GM23338 (cell line): Measurements from ENCODE around the gene COPS6. TPM values are rescaled to one million over a fixed set of nuclear protein-coding genes. Genes with fewer than 3 reads are reported as not detected.

Experiments used
- ATAC-seq: fragments of 200-7000 bp; cut with Tn5 transposase; 3 replicates; pipeline ENCODE4 v1.9.1; 2020
- DNase-seq: peaks from one replicate; pipeline ENCODE4 v3.0.0-alpha.2; 2015; ENCODE audit warnings: low spot score
- H2AFZ ChIP-seq: fragments of 200-600 bp; sonication (generic); 2 replicates; pipeline ENCODE4 v1.8.0; 2016; ENCODE audit warnings: antibody characterized with exemption, mild to moderate bottlenecking, moderate library complexity
- H3F3A ChIP-seq: fragments of 200-600 bp; sonication (generic); replicated peaks from 2 replicates; pipeline ENCODE4 v1.8.0; 2017; ENCODE audit warnings: antibody characterized with exemption, mixed run types, low read depth
- H3K27ac ChIP-seq: fragments of 200-600 bp; sonication (generic); 2 replicates; pipeline ENCODE4 v1.6.1; 2016; ENCODE audit warnings: low read depth
- H3K27me3 ChIP-seq: fragments of 200-600 bp; sonication (generic); 2 replicates; pipeline ENCODE4 v1.8.0; 2016; ENCODE audit warnings: mild to moderate bottlenecking, mixed run types, moderate library complexity; ENCODE audit not compliant: insufficient read depth
- H3K36me3 ChIP-seq: fragments of 200-600 bp; sonication (generic); 2 replicates; pipeline ENCODE4 v1.8.0; 2016; ENCODE audit warnings: mild to moderate bottlenecking; ENCODE audit not compliant: insufficient read depth
- H3K4me1 ChIP-seq: fragments of 200-600 bp; sonication (generic); 2 replicates; pipeline ENCODE4 v1.8.0; 2016; ENCODE audit warnings: mild to moderate bottlenecking, moderate library complexity; ENCODE audit not compliant: insufficient read depth
- H3K4me2 ChIP-seq: fragments of 200-600 bp; sonication (generic); 2 replicates; pipeline ENCODE4 v1.7.1; 2017; ENCODE audit warnings: mixed run types
- H3K4me3 ChIP-seq: fragments of 200-600 bp; sonication (generic); 2 replicates; pipeline ENCODE4 v1.6.1; 2016; ENCODE audit warnings: mixed run types
- H3K79me2 ChIP-seq: fragments of 200-600 bp; sonication (generic); replicated peaks from 2 replicates; pipeline ENCODE4 v1.8.0; 2017; ENCODE audit warnings: mild to moderate bottlenecking; ENCODE audit not compliant: insufficient read depth
- H3K9me2 ChIP-seq: fragments of 200-600 bp; sonication (generic); 2 replicates; pipeline ENCODE4 v1.8.0; 2017; ENCODE audit not compliant: insufficient read depth
- H4K20me1 ChIP-seq: fragments of 200-600 bp; sonication (generic); replicated peaks from 2 replicates; pipeline ENCODE4 v1.8.0; 2017; ENCODE audit warnings: mild to moderate bottlenecking; ENCODE audit not compliant: insufficient read depth
- H3K27ac Mint-ChIP-seq: 2 replicates; pipeline ENCODE4 v1.8.0; 2020; ENCODE audit warnings: inconsistent platforms, mild to moderate bottlenecking, moderate library complexity, mixed read lengths
- H3K27me3 Mint-ChIP-seq: 3 replicates; pipeline ENCODE4 v1.8.0; 2022; ENCODE audit warnings: low read depth, mild to moderate bottlenecking, moderate library complexity, mixed read lengths, inconsistent platforms; ENCODE audit not compliant: insufficient read depth, poor library complexity
- H3K36me3 Mint-ChIP-seq: 3 replicates; pipeline ENCODE4 v1.8.0; 2021; ENCODE audit warnings: low read depth, mild to moderate bottlenecking, inconsistent platforms, moderate library complexity, mixed read lengths
- H3K4me1 Mint-ChIP-seq: 3 replicates; pipeline ENCODE4 v1.8.0; 2020; ENCODE audit warnings: mild to moderate bottlenecking, inconsistent platforms, mixed read lengths
- H3K4me3 Mint-ChIP-seq: 3 replicates; pipeline ENCODE4 v1.8.0; 2021; ENCODE audit warnings: moderate library complexity, mild to moderate bottlenecking, inconsistent platforms, mixed read lengths
- H3K9me3 Mint-ChIP-seq: 3 replicates; pipeline ENCODE4 v1.8.0; 2020; ENCODE audit warnings: moderate library complexity, mild to moderate bottlenecking, inconsistent platforms, mixed read lengths
- EZH2 ChIP-seq: fragments of 200-600 bp; sonication (generic); IDR thresholded peaks from one replicate; pipeline ENCODE4 v1.8.0; 2017; ENCODE audit warnings: antibody characterized with exemption, mild to moderate bottlenecking, low read depth; ENCODE audit not compliant: unreplicated experiment
- EZH2phosphoT487 ChIP-seq: fragments of 200-600 bp; sonication (generic); IDR thresholded peaks from one replicate; pipeline ENCODE4 v1.8.1; 2018; ENCODE audit warnings: antibody characterized with exemption; ENCODE audit not compliant: unreplicated experiment
- JUNB ChIP-seq: IDR thresholded peaks from one replicate; pipeline ENCODE4 v1.6.1; 2016; ENCODE audit warnings: antibody characterized with exemption; ENCODE audit not compliant: unreplicated experiment
- NANOG ChIP-seq: IDR thresholded peaks from 2 replicates; pipeline ENCODE4 v1.6.1; 2016; ENCODE audit warnings: antibody characterized with exemption, borderline replicate concordance
- POLR2AphosphoS5 ChIP-seq: IDR thresholded peaks from 2 replicates; pipeline ENCODE4 v1.6.1; 2016; ENCODE audit warnings: antibody characterized with exemption, low read depth
- STAT1 ChIP-seq: IDR thresholded peaks from one replicate; pipeline ENCODE4 v1.6.1; 2016; ENCODE audit warnings: antibody characterized with exemption; ENCODE audit not compliant: unreplicated experiment
- ZNF114 ChIP-seq: fragments of 250-450 bp; sonication (Bioruptor Pico); IDR thresholded peaks from 2 replicates; pipeline ENCODE4 v1.5.0; 2020; ENCODE audit warnings: mild to moderate bottlenecking, moderate library complexity
- polyA plus RNA-seq: library from polyadenylated mRNA; unstranded; fragments of >200 nt; fragmentation: Nextera tagmentation; extraction: Ambion mirVana; gene quantifications from 2 replicates; pipeline ENCODE4 v1.2.1, GENCODE V29; 2016
- total RNA-seq: library from RNA; depleted of rRNA; stranded (reverse); fragments of >200 nt; shearing (Covaris generic); gene quantifications from 2 replicates; pipeline ENCODE4 v1.2.3, GENCODE V29; 2014
- TF ChIP-seq, protein P1 (sequence below): IDR thresholded peaks from 2 replicates; pipeline ENCODE4 v1.6.1; 2016; ENCODE audit warnings: antibody characterized with exemption
- TF ChIP-seq, protein P2 (sequence below): IDR thresholded peaks from one replicate; pipeline ENCODE4 v1.6.1; 2018; ENCODE audit warnings: antibody characterized with exemption; ENCODE audit not compliant: unreplicated experiment

The COPS6 gene
- total and polyA plus RNA-seq, 2 experiments from 2014 or later, result 89.8 to 198 TPM

DNA sequence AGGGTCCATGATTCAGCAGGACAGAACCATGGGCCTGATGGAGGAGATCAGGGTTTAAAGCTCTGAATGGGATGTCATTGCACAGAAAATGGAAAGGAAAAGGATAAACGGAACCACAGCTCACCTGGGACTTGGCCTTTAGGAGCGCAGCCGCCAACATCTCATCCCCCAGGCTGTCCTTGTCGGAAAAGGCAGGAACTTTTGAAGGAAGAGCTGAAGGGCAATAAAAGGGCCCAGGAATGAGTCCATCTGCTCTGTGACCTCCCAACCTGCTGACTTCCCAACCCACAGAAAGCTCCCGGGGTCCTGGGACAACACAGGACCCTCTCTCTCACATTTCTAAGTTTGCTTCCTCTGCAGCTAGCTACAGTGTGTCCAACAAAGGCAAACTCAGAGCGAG is 13.4 kb upstream of the COPS6 start:
- Histone ChIP-seq H3K79me2 (peaks cover 61% of the 10 kb centered on the region), H3K4me1 (peaks cover 7% of the 10 kb centered on the region; the same call in 1 of the 2 replicates), H3K9me2 (no peaks in the 10 kb centered on the region), H4K20me1 (peaks cover 22% of the 10 kb centered on the region), H3F3A (peaks cover 54% of the 10 kb centered on the region), H3K4me2 (no peak overlapping the region), H2AFZ (no peak overlapping the region), H3K36me3 (peaks cover 95% of the 10 kb centered on the region), H3K27me3 (0 out of 2 replicates have a peak, but pooled peaks cover 4% of the 10 kb centered on the region), H3K27ac (no peak overlapping the region), H3K4me3 (no peak overlapping the region)
- TF ChIP-seq STAT1, result no peak
- TF ChIP-seq EZH2, result no peak
- TF ChIP-seq, protein P1, sequence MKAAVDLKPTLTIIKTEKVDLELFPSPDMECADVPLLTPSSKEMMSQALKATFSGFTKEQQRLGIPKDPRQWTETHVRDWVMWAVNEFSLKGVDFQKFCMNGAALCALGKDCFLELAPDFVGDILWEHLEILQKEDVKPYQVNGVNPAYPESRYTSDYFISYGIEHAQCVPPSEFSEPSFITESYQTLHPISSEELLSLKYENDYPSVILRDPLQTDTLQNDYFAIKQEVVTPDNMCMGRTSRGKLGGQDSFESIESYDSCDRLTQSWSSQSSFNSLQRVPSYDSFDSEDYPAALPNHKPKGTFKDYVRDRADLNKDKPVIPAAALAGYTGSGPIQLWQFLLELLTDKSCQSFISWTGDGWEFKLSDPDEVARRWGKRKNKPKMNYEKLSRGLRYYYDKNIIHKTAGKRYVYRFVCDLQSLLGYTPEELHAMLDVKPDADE, result no peak
- Mint-ChIP-seq H3K4me3 (no peak overlapping the region; the same call in 2 of the 3 replicates), H3K9me3 (peaks cover 73% of the 10 kb centered on the region), H3K27me3 (peaks cover 26% of the 10 kb centered on the region), H3K27ac (no peak overlapping the region), H3K36me3 (peaks cover 99% of the 10 kb centered on the region), H3K4me1 (peaks cover 8% of the 10 kb centered on the region; the same call in 2 of the 3 replicates)
- DNase-seq (no peak), ATAC-seq (no peak)

DNA sequence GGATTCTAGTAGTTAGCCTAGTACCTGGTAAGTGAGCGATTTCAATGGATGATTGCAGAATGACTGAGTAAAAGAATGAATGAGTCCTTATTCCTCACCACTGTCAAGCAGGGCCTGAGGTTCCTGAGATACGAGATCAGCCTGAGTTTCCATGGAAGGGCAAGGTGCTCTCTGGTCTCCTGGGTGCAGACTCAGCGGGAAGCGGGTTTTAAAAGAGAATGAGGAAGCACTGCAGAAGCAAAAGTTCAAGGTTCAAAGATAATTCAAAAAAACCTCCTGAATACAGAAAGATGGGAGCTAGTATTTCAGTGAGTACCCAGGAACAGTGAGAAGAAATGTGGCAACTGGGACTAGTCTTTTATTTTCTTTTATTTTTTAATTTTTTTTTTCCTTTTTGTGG is 11.6 kb upstream of the COPS6 start:
- H3K9me3 Mint-ChIP-seq, result peaks cover 58% of the 10 kb centered on the region

DNA sequence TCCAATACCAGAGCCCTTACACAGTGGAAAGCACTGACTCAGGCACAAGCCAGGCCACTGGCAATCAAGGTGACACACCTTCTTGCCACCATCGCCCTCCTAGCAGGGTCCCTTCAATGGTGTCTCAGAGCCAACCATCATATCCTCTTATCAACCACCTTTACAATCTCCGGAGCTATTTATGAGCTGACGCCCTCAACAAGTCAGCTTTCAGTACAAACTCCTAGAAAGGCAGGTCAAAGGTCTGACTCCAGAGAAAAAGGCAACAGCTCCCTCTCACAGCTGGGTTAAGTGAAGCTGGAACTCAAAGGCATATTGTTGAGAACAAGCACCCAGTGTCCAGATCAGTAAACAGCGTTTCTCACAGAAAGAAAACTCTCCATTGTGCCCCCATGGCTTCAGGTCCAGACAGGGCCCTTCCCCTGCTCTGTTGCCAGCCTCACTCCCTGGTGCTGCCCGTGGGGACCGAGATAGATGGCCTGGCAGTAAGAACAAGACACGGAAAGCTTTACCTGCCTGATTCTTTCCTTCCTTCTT is 9.7 kb upstream of the COPS6 start:
- Mint-ChIP-seq H3K4me1 (peaks cover 19% of the 10 kb centered on the region), H3K36me3 (peaks cover 69% of the 10 kb centered on the region), H3K4me3 (peak overlapping the region; percentile 41), H3K27me3 (peaks cover 21% of the 10 kb centered on the region), H3K27ac (no peak overlapping the region), H3K9me3 (peaks cover 39% of the 10 kb centered on the region)
- Histone ChIP-seq H3K4me2 (peak overlapping the region; percentile 89; the same call in 1 of the 2 replicates), H3F3A (peaks cover 25% of the 10 kb centered on the region), H3K4me3 (peak overlapping the region; percentile 94; the same call in 1 of the 2 replicates), H3K9me2 (no peaks in the 10 kb centered on the region), H3K79me2 (peaks cover 62% of the 10 kb centered on the region), H3K27me3 (no peaks in the 10 kb centered on the region), H2AFZ (no peak overlapping the region), H4K20me1 (peaks cover 23% of the 10 kb centered on the region), H3K27ac (no peak overlapping the region; the same call in 1 of the 2 replicates), H3K36me3 (peaks cover 58% of the 10 kb centered on the region), H3K4me1 (peaks cover 15% of the 10 kb centered on the region)
- ATAC-seq, result no peak
- no peak for DNase-seq
- no peak for TF ChIP-seq ZNF114 (CRISPR knock-in tag)
- TF ChIP-seq EZH2phosphoT487, result no peak
- TF ChIP-seq, protein P1, result no peak
- TF ChIP-seq, protein P2, sequence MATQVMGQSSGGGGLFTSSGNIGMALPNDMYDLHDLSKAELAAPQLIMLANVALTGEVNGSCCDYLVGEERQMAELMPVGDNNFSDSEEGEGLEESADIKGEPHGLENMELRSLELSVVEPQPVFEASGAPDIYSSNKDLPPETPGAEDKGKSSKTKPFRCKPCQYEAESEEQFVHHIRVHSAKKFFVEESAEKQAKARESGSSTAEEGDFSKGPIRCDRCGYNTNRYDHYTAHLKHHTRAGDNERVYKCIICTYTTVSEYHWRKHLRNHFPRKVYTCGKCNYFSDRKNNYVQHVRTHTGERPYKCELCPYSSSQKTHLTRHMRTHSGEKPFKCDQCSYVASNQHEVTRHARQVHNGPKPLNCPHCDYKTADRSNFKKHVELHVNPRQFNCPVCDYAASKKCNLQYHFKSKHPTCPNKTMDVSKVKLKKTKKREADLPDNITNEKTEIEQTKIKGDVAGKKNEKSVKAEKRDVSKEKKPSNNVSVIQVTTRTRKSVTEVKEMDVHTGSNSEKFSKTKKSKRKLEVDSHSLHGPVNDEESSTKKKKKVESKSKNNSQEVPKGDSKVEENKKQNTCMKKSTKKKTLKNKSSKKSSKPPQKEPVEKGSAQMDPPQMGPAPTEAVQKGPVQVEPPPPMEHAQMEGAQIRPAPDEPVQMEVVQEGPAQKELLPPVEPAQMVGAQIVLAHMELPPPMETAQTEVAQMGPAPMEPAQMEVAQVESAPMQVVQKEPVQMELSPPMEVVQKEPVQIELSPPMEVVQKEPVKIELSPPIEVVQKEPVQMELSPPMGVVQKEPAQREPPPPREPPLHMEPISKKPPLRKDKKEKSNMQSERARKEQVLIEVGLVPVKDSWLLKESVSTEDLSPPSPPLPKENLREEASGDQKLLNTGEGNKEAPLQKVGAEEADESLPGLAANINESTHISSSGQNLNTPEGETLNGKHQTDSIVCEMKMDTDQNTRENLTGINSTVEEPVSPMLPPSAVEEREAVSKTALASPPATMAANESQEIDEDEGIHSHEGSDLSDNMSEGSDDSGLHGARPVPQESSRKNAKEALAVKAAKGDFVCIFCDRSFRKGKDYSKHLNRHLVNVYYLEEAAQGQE, result no peak
- no peak for TF ChIP-seq POLR2AphosphoS5
- TF ChIP-seq JUNB, result no peak

More for the DNA sequence above, 11.6 kb upstream of the COPS6 start:
- Mint-ChIP-seq H3K27ac (no peak overlapping the region), H3K27me3 (peaks cover 17% of the 10 kb centered on the region), H3K4me1 (peaks cover 11% of the 10 kb centered on the region), H3K4me3 (no peak overlapping the region), H3K36me3 (peaks cover 88% of the 10 kb centered on the region)
- H3K4me1 ChIP-seq, result peaks cover 8% of the 10 kb centered on the region; the same call in 1 of the 2 replicates
- no peaks in the 10 kb centered on the region for H3K9me2 ChIP-seq
- no peak overlapping the region for H2AFZ ChIP-seq
- H3K4me2 ChIP-seq, result no peak overlapping the region
- peaks cover 62% of the 10 kb centered on the region for H3K79me2 ChIP-seq
- ATAC-seq (no peak), DNase-seq (no peak)
- H4K20me1 ChIP-seq, result peaks cover 23% of the 10 kb centered on the region
- TF ChIP-seq, protein P1, result no peak
- TF ChIP-seq POLR2AphosphoS5 (no peak), EZH2phosphoT487 (no peak), JUNB (no peak), EZH2 (no peak), NANOG (no peak)
- H3K27ac ChIP-seq, result no peak overlapping the region
- H3K27me3 ChIP-seq, result no peaks in the 10 kb centered on the region
- H3F3A ChIP-seq, result peaks cover 39% of the 10 kb centered on the region
- no peak overlapping the region for H3K4me3 ChIP-seq
- H3K36me3 ChIP-seq, result peaks cover 77% of the 10 kb centered on the region
